HAP-1 (cell line): Measurements from ENCODE around the gene PRSS36.
"Not testable (repeated sequence)": the region's sequence is repeated elsewhere in the genome, so short reads cannot be mapped to it uniquely, and the experiment has no call there.

ENCODE experiments used
- DNase-seq, 2 experiments: peaks; one replicate each; pipeline ENCODE4 v3.0.0-alpha.2; 2016 to 2020; ENCODE audit warnings: low spot score in 2 of 2
- H3K27me3 ChIP-seq: fragments of 250-450 bp; sonication (Bioruptor Pico); 2 replicates; pipeline ENCODE4 v1.5.1; 2020; ENCODE audit warnings: low read depth, mild to moderate bottlenecking, moderate library complexity
- H3K36me3 ChIP-seq: fragments of 250-450 bp; sonication (Bioruptor Pico); replicated peaks from 2 replicates; pipeline ENCODE4 v1.5.1; 2020; ENCODE audit warnings: mild to moderate bottlenecking
- H3K4me1 ChIP-seq: fragments of 250-450 bp; sonication (Bioruptor Pico); 2 replicates; pipeline ENCODE4 v1.5.1; 2020; ENCODE audit warnings: mild to moderate bottlenecking
- H3K4me3 ChIP-seq: fragments of 250-450 bp; sonication (Bioruptor Pico); 2 replicates; pipeline ENCODE4 v1.5.1; 2020; ENCODE audit warnings: mild to moderate bottlenecking, moderate library complexity
- H3K9me3 ChIP-seq: fragments of 250-450 bp; sonication (Bioruptor Pico); 2 replicates; pipeline ENCODE4 v1.5.1; 2020; ENCODE audit warnings: mild to moderate bottlenecking, moderate library complexity
- in situ Hi-C: fragments of 300-500 bp; cut with MboI; formaldehyde crosslinking; loops from 3 replicates; pipeline ENCODE4 v1.14.3; 2020; ENCODE audit warnings: low sequenced_read_pairs, inconsistent platforms, mixed read lengths

Gene PRSS36

DNA sequence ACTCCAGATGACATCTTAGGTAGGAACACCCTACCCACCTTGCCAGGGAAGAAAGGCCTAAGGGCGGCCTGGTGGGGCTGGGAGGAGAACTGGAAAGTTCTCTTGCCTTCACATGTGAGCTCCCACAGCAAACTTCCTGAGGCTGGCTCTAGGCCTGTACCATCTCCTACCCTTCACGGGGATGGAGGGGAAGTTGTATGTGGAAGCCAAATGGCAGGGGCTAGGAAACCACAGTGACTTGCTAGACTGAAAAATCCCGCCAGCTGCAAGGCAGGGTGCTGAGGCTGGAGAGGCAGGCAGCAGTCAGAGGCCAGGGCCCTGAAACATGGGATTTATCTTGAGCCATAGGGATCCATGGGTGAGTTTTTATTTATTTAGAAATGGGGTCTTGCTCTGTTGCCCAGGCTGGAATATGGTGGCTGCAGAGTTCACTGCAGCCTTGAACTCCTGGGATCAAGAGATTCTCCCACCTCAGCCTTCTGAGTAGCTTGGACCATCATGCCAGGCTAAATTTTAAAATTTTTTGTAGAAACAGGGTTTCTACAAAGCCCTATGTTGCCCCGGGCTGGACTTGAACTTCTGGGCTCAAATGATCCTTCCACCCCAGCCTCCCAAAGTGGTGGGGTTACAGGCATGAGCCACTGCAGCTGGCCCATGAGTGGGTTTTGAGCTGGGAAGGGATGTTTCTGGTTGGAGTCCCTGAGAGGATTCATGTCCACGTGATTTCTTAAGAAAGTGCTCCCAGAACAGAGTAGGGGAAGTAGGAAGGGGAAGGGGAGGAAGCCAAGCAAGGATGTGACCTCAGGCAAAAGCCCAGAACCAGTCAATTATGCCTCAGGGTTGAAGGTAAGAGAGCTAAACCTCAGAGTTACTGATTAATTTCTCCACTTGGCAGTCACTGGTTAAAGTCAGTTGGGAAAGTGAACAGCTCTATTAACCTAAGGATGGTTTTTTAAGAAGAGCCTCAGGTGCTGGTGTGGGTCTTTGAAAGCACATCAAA lies 36.4 kb downstream of the PRSS36 start:
- Histone ChIP-seq H3K4me3 (no peak overlapping the region), H3K9me3 (no peaks in the 10 kb centered on the region), H3K27me3 (no peaks in the 10 kb centered on the region), H3K36me3 (peaks cover 27% of the 10 kb centered on the region), H3K4me1 (peaks cover 5% of the 10 kb centered on the region)
- no peak for DNase-seq
- in situ Hi-C loops = no loop called here

DNA sequence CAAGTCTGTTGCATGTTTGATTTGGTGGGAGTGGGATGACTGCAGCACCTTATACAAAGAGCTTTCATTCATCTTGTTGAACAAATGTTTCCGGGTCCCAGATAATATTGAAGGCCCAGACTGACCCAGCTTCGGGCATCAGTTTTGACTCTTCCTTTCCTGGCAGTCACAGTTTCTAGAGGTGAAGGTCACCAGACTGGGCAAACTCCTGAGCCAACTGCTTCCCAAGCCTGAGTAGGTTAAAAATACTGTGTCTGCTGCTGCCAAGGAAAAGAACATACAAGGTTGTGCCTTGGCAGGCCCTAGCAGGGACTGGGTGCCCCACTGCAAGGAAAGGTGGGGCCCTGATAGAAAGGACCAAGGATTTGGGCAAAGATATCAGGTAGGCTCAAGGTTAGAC lies 37.2 kb downstream of the PRSS36 start:
- in situ Hi-C loops = no loop called here
- no peaks in the 10 kb centered on the region for H3K9me3 ChIP-seq
- peaks cover 27% of the 10 kb centered on the region for H3K36me3 ChIP-seq
- H3K27me3 ChIP-seq = no peaks in the 10 kb centered on the region
- H3K4me1 ChIP-seq = peaks cover 6% of the 10 kb centered on the region
- DNase-seq = no peak
- H3K4me3 ChIP-seq = no peak overlapping the region

DNA sequence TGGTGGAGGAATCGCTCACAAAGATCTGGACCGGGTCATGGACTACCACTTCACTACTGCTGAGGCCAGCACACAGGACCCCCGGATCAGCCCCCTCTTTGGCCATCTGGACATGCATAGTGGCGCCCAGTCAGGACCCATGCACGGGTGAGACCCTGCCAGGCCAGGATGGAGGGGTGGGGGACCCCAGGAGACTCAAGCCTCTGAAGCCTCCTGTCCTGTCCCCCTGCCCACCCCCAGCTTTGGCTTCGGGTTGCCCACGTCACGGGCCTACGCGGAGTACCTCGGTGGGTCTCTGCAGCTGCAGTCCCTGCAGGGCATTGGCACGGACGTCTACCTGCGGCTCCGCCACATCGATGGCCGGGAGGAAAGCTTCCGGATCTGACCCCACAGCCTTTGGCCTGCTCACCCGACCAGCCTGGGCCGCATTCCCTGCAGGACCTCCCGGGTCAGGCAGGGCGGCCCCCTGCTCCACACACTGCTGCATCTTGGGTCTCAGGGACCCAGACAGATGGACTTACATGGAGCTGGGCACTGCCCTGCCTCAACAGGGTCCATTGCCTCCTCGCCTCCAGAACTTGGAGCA lies 37.9 kb downstream of the PRSS36 start:
- peaks cover 10% of the 10 kb centered on the region for H3K4me1 ChIP-seq
- in situ Hi-C loops = no loop called here
- peaks cover 27% of the 10 kb centered on the region for H3K36me3 ChIP-seq
- no peak for DNase-seq
- H3K27me3 ChIP-seq = no peaks in the 10 kb centered on the region
- no peak overlapping the region for H3K4me3 ChIP-seq
- no peaks in the 10 kb centered on the region for H3K9me3 ChIP-seq

DNA sequence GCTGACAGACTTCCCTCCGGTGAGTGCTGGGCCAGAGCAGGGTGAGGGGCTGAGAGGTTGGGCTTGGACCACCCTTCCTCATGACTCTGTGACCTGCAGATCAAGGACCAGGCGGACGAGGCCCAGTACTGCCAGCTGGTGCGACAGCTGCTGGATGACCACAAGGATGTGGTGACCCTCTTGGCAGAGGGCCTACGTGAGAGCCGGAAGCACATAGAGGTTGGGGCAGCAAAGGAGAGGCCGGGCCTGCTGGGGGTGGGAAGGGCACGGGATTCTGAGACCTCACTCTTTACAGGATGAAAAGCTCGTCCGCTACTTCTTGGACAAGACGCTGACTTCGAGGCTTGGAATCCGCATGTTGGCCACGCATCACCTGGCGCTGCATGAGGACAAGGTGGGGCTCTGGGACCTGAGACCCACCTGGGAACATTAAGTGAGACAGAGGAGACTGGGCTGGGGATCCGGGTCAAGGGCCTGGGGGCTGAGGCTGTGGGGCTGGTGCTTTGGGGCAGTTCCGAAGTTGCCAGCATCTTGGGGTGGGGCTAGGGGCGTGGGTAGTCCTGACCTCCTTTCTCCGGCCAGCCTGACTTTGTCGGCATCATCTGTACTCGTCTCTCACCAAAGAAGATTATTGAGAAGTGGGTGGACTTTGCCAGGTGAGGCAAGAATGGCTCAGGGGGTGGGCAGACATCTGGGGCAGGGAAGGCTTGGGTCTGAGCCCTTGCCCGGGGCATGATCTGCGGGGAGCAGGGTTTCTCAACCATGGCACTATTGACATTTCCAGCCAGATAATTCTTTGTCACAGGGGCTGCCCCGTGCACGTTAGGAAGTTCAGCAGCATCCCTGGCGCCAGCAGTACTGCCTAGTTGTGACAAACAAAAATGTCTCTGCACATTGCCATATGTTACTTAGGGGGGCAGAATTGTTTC lies 39.5 kb downstream of the PRSS36 start:
- Histone ChIP-seq H3K9me3 (no peaks in the 10 kb centered on the region), H3K4me3 (no peak overlapping the region), H3K4me1 (peaks cover 14% of the 10 kb centered on the region), H3K36me3 (peaks cover 27% of the 10 kb centered on the region), H3K27me3 (no peaks in the 10 kb centered on the region)
- in situ Hi-C loops = no loop called here
- no peak for DNase-seq

DNA sequence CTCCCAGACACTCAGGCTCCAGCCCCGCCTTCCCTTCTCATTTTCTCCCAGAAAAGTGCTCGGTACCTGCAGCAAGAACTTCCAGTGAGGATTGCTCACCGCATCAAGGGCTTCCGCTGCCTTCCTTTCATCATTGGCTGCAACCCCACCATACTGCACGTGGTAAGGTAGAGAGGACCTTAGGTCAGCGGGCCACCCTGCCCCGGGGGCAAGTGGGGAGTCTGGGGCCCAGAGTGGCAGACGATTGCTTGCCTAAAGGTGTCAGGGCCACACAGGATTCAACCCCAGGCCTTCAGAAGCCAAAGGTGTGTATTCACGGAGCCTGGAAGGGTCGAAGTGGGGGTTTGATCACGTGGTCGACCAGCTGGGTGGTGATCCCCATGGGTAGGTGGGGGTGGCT lies 40.2 kb downstream of the PRSS36 start:
- in situ Hi-C loops = no loop called here
- Histone ChIP-seq H3K27me3 (no peaks in the 10 kb centered on the region), H3K36me3 (peaks cover 27% of the 10 kb centered on the region), H3K9me3 (no peaks in the 10 kb centered on the region), H3K4me1 (peaks cover 14% of the 10 kb centered on the region), H3K4me3 (no peak overlapping the region)
- DNase-seq = no peak

DNA sequence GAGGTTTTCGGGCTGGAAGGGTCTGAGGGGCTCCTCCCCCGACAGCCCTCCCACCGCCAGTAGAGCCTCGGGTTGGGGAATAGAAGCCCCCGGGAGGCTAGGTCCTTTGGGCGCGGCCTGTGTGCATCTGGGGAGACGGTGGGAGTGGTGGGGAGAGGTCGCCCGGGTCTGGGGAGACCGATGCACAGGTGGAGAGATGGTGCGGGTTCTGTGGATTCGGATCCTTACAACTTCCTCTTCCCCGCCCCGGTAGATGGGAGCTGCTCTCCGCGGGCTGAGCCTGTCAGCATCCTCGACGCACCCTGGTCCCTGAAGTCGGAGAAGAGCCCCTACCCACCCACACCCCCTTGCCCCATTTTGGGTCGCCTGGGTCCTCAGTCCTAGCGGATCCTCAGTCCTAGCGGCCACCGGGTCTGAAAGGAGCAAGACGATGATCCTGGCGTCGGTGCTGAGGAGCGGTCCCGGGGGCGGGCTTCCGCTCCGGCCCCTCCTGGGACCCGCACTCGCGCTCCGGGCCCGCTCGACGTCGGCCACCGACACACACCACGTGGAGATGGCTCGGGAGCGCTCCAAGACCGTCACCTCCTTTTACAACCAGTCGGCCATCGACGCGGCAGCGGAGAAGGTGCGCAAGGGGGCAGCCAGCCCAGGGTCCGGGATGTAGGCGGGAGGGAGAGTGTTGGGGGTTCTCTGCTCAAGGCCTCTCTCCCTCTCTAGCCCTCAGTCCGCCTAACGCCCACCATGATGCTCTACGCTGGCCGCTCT lies 40.9 kb downstream of the PRSS36 start:
- peaks cover 14% of the 10 kb centered on the region for H3K4me1 ChIP-seq
- peak overlapping the region; percentile 80 for H3K4me3 ChIP-seq
- in situ Hi-C loops = no loop called here
- H3K36me3 ChIP-seq = peaks cover 27% of the 10 kb centered on the region
- no peaks in the 10 kb centered on the region for H3K9me3 ChIP-seq
- H3K27me3 ChIP-seq = no peaks in the 10 kb centered on the region
- no peak for DNase-seq

DNA sequence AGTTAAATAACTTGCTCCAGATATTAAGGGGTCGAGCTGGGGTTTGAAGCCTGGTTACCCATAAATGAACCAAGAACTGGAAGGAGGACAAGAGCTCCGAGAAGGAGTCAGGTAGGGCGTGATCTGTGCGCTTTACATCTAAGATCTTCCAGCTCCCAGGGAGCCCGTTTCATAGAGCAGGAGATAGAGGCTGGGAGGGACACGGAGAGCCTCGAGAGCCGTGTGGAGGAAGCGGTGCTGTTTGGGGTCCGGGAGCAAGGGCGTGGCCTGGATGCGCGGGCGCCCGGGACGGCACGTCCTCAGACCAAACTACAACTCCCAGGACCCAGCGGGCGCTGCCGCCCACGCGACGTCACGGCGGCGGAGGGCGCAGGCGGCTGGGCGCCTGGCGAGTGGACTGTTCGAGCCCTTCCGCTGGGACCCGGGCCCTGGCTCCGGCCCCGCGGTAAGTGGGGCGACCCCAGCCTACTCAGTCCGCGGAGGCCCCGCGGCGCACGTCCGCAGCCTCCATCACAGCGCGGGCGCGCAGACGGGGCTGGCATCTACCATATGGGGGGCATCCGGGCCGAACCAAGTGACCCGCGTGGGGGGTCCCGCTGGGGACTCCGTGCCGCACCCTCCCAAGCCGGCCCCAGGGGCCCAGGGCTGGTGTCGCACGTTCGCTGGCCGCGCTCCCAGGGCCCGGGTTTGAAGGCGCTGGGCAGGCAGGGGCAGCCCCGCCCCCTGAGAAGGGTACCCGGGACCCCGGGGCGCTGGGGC lies 41.7 kb downstream of the PRSS36 start, which contains the start of gene BCKDK:
TSS of gene BCKDK (plus strand) at position 352 of the 759 bp plus-strand sequence. CDS start 838 bp downstream, outside the sequence.
- Histone ChIP-seq H3K36me3 (peaks cover 27% of the 10 kb centered on the region), H3K4me3 (peak within 1 kb of the TSS; percentile 80), H3K9me3 (no peaks in the 10 kb centered on the region), H3K4me1 (peaks cover 14% of the 10 kb centered on the region), H3K27me3 (no peaks in the 10 kb centered on the region)
- in situ Hi-C loops = no loop called here
- DNase-seq = peak; percentile 77 to 88

DNA sequence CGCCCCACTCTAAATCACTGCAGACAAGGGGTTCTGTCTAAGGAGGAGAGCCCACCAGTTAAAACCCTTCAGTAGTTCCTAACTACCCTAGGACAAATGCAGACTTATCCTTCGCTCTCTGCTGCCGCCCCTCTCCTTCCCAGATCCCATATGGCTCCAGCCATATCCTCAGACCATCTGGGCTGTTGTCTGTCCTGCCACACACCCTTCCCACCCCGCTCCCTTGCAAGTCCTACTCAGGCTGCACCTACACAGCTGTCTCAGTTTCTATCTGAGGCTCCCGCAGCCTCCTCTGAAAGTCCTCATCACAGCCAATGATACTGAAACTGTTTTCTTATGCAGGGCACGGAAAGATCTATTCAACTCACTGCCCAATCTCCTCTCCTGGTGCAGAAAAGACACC lies 42.4 kb downstream of the PRSS36 start:
- Histone ChIP-seq H3K36me3 (peaks cover 27% of the 10 kb centered on the region), H3K4me1 (peaks cover 14% of the 10 kb centered on the region), H3K9me3 (no peaks in the 10 kb centered on the region), H3K4me3 (no peak overlapping the region; the same call in 1 of the 2 replicates), H3K27me3 (no peaks in the 10 kb centered on the region)
- no peak for DNase-seq
- in situ Hi-C loops = no loop called here

DNA sequence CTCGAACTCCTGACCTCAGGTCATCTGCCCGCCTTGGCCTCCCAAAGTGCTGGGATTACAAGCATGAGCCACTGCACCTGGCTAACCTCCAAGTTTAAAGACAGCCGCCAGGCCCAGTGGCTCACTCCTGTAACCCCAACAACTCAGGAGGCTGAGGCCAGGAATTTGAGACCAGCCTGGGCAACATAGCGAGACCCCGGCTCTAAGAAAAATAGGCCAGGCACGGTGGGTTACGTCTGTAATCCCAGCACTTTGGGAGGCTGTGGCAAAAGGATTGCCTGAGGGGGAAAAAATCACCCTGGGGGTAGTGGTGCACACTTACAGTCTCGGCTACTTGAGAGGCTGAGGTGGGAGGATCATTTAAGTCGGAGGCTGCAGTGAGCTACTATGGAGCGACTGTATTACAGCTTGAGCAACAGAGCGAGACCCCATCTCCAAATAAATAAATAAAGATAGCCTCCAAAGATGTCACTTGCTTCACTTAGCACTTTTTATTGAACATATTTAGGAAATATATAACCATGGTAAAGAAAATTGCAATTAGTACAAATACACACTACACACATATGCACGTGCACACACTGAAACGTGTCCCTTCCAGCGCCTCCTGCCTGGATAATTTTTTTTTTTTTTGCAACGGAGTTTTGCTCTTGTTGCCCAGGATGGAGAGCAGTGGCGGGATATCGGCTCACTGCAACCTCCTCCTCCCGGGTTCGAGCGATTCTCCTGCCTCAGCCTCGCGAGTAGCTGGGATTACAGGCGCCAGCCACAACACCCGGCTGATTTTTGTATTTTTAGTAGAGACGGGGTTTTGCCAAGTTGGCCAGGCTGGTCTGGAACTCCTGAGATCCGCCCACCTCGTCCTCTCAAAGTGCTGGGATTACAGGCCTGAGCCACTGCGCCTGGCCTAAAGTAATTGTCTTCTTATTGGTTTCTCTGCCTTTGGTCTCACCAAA lies 43.1 kb downstream of the PRSS36 start:
- no peaks in the 10 kb centered on the region for H3K9me3 ChIP-seq
- H3K36me3 ChIP-seq = peaks cover 21% of the 10 kb centered on the region
- DNase-seq = no peak
- in situ Hi-C loops = no loop called here
- H3K4me1 ChIP-seq = peaks cover 14% of the 10 kb centered on the region
- no peak overlapping the region for H3K4me3 ChIP-seq
- no peaks in the 10 kb centered on the region for H3K27me3 ChIP-seq

DNA sequence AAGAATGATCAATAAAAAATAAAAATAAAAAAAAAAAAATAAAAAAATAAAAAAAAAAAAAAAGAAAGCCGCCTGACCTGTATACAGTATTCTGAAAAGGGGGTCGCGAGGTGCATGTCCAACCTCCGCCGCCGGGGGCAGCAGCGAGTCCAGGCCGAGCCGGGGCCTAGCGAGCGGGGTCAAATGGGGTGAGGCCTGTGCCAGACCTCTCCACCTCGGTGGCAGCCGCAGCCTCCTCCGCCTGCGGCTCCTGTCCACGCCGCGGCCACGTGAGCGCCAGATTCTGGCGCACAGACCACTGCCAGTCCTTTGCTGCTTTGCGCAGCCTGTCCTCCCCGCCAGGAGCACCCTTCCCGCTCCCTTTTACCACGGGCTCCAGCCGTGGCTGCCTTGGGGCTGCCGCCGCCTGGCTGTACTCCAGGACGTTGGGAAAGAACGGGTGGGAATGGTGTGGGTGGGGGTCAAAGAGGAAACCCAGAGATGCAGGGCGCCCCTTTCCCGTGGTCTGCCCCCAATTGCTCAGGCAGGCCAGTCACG lies 44.1 kb downstream of the PRSS36 start:
- Histone ChIP-seq H3K4me3 (no peak overlapping the region), H3K4me1 (peaks cover 14% of the 10 kb centered on the region), H3K27me3 (no peaks in the 10 kb centered on the region), H3K9me3 (no peaks in the 10 kb centered on the region), H3K36me3 (peaks cover 13% of the 10 kb centered on the region)
- in situ Hi-C loops = no loop called here
- DNase-seq = peak; percentile 79 to 95

DNA sequence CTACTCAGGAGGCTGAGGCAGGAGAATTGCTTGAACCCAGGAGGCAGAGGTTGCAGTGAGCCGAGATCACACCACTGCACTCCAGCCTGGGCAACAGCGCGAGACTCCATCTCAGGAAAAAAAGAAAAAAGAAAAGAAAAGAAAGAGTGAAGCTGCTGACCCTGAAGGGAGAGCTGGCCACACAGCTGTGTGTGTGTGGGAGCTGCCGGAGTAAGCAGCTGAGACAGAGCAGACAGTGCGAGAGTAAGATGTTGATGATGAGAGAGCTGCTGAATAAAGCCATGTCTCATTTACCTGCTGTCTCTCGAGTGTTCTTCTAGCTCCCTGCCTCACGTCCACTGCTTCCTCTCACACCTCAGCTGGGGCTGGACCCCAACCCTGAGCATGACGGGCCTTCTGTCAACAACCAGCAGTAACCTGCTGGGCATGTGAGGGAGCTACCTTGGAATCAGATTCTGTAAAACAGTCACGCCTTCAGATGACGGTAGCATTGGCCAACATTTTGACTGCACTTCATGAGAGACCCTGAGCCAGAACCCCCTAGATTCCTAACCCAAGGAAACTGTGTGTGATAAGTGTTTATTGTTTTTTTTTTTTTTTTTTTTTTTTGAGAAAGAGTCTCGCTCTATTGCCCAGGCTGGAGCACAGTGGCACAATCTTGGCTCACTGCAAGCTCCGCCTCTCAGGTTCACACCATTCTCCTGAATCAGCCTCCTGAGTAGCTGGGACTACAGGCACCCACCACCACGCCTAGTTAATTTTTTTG lies 48.8 kb downstream of the PRSS36 start:
- H3K27me3 ChIP-seq, H3K36me3 ChIP-seq, in situ Hi-C loops, H3K9me3 ChIP-seq, DNase-seq, H3K4me3 ChIP-seq, H3K4me1 ChIP-seq: not testable (repeated sequence)
